ENCODE results near the gene PDCD11.
"Not testable (repeated sequence)": the region's sequence is repeated elsewhere in the genome, so short reads cannot be mapped to it uniquely, and the experiment has no call there.

PDCD11 gene, protein sequence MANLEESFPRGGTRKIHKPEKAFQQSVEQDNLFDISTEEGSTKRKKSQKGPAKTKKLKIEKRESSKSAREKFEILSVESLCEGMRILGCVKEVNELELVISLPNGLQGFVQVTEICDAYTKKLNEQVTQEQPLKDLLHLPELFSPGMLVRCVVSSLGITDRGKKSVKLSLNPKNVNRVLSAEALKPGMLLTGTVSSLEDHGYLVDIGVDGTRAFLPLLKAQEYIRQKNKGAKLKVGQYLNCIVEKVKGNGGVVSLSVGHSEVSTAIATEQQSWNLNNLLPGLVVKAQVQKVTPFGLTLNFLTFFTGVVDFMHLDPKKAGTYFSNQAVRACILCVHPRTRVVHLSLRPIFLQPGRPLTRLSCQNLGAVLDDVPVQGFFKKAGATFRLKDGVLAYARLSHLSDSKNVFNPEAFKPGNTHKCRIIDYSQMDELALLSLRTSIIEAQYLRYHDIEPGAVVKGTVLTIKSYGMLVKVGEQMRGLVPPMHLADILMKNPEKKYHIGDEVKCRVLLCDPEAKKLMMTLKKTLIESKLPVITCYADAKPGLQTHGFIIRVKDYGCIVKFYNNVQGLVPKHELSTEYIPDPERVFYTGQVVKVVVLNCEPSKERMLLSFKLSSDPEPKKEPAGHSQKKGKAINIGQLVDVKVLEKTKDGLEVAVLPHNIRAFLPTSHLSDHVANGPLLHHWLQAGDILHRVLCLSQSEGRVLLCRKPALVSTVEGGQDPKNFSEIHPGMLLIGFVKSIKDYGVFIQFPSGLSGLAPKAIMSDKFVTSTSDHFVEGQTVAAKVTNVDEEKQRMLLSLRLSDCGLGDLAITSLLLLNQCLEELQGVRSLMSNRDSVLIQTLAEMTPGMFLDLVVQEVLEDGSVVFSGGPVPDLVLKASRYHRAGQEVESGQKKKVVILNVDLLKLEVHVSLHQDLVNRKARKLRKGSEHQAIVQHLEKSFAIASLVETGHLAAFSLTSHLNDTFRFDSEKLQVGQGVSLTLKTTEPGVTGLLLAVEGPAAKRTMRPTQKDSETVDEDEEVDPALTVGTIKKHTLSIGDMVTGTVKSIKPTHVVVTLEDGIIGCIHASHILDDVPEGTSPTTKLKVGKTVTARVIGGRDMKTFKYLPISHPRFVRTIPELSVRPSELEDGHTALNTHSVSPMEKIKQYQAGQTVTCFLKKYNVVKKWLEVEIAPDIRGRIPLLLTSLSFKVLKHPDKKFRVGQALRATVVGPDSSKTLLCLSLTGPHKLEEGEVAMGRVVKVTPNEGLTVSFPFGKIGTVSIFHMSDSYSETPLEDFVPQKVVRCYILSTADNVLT (N-terminal part only)

DNA sequence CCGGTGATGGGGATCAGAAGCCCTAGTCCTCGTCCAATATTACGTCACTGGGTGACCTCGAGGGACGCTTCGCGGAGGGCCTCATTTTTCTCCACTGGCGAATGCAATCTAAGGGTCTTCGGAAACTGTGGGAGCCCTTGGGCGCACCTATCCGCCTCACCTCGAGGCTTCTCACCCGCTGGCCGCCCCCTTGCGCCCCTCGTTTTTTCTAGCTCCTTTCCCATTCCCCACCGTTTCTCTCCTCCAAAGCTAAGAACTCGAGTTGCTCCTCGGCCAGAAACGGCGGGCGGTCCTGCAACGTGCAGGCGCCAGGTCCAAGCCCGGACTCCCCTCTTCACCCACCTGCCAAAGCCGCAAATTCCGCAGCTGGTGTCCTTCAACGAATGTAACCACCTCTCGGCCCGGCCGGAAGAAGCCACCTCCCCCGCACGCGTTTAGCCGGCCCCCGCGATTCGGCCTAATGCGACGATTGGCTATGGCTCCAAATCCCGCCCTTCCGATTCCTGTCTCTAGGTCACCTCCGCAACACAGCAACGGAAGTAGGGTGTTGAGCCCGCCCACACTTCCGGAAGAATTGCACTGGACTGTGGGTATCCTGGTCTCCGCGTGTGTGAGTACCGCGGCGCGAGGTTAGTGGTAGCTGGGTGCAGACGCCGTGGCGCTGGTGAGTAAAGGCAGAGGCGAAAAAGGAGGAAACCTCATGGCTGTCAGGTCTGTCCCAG lies at the start of gene PDCD11, which contains the start of gene ATP5MK:
PDCD11 (plus strand) TSS at position 560 of the 722 bp plus-strand sequence. CDS start 1,801 bp downstream, outside the sequence.
ATP5MK (minus strand) TSS at position 409 of the 722 bp plus-strand sequence. CDS start 4,018 bp downstream, outside the sequence.
- H3K4me3 Mint-ChIP-seq = peak within 1 kb of the TSS; percentile 99
- peaks cover 96% of the 10 kb centered on the region for H3K36me3 Mint-ChIP-seq (ENCODE audit: low read depth)

DNA sequence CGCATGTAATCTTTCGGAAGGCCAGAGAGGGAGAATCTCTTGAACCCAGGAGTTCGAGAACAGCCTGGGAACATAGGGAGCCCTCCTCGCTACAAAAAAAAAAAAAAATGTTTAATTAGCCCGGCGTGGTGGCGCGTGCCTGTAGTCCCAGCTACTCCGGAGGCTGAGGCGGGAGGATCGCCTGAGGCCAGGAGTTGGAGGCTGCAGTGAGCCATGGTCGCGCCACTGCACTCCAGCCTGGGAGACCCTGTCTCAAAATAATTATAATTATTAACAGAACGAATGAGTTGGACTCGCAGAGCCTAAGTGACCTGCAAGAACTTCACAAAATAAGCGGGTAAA lies 46.3 kb upstream of the PDCD11 start:
- Mint-ChIP-seq H3K4me1 (ENCODE audit: low read depth) (peaks cover 13% of the 10 kb centered on the region), H3K27ac (peak overlapping the region; percentile 82), H3K36me3 (ENCODE audit: low read depth) (peaks cover 40% of the 10 kb centered on the region), H3K27me3 (no peaks in the 10 kb centered on the region), H3K4me3 (peak overlapping the region; percentile 92), H3K9me3 (no peaks in the 10 kb centered on the region)
- no peak for DNase-seq

More for the DNA sequence above, at the start of gene PDCD11, which contains the start of gene ATP5MK:
- H3K9me3 Mint-ChIP-seq = no peaks in the 10 kb centered on the region
- DNase-seq = peak; percentile 94
- peak within 1 kb of the TSS; percentile 96 for H3K27ac Mint-ChIP-seq
- H3K4me1 Mint-ChIP-seq (ENCODE audit: low read depth) = peaks cover 63% of the 10 kb centered on the region
- no peaks in the 10 kb centered on the region for H3K27me3 Mint-ChIP-seq

DNA sequence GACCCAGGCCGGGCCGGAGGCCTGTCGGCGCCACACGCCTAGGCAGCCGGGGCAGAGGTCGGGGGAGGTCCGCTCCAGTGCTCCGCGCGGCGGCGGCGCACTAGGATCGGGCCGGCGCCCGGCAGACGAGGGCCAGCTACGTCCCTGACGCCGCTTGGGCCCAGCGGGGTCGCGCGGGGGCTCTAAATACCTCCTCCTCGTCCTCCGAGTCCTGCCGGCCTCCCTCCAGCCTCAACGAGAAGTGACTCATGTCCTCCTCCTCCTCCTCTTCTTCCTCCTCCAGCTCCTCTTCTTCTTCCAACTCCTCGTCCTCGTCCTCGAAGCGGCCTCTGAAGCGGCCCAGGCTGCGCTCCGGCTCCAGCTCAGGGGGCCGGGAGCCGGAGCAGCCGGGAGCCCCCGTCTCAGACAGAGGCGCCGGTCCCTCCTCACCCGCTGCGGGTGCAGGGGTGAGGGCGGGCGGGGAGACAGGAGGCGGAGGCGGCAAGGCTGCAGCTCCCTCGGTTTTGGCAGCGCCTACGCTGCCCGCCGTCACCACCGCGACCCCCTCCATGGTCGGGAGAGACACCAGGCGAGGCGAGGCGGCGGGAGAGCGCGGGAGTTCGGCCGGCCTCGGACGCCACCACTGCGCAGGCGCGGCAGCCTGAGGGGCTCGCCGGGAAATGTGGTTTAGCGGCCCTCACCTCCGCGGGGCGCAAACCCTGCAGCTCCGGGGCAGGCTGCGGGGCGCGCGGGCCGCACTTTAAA lies 45.7 kb upstream of the PDCD11 start, which contains the start of gene PCGF6:
PCGF6 (minus strand) TSS at position 624 of the 744 bp plus-strand sequence; CDS start at position 550, 74 bp downstream.
- Mint-ChIP-seq H3K4me3 (peak within 1 kb of the TSS; percentile 92), H3K27ac (peak within 1 kb of the TSS; percentile 90), H3K36me3 (ENCODE audit: low read depth) (peaks cover 34% of the 10 kb centered on the region), H3K4me1 (ENCODE audit: low read depth) (peaks cover 13% of the 10 kb centered on the region), H3K9me3 (no peaks in the 10 kb centered on the region), H3K27me3 (no peaks in the 10 kb centered on the region)
- DNase-seq = peak; percentile 89

- Mint-ChIP-seq H3K9me3 (no peaks in the 10 kb centered on the region), H3K36me3 (ENCODE audit: low read depth) (peaks cover 11% of the 10 kb centered on the region), H3K27ac (no peak overlapping the region), H3K4me1 (ENCODE audit: low read depth) (peaks cover 13% of the 10 kb centered on the region), H3K4me3 (no peak overlapping the region), H3K27me3 (no peaks in the 10 kb centered on the region)
- no peak for DNase-seq
These were observed 43.1 kb upstream of the PDCD11 start for GRCh38 chr10:103353281-103353680.

DNA sequence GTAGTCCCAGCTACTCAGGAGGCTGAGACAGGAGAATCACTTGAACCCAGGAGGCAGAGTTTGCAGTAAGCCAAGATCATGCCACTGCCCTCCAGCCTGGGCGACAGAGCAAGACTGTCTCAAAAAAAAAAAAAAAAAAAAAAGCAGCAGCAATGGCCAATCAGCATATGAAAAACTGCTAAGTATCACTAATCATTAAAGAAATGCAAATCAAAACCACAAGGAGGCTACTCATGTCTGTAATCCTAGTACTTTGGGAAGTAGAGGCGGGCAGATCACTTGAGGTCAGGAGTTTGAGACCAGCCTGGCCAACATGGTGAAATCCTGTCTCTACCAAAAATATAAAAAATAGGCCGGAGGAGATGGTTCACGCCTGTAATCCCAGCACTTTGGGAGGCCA lies 41.9 kb upstream of the PDCD11 start:
- H3K27me3 Mint-ChIP-seq; H3K4me3 Mint-ChIP-seq; H3K9me3 Mint-ChIP-seq; H3K4me1 Mint-ChIP-seq (ENCODE audit: low read depth); H3K27ac Mint-ChIP-seq; DNase-seq; H3K36me3 Mint-ChIP-seq (ENCODE audit: low read depth): not testable (repeated sequence)

DNA sequence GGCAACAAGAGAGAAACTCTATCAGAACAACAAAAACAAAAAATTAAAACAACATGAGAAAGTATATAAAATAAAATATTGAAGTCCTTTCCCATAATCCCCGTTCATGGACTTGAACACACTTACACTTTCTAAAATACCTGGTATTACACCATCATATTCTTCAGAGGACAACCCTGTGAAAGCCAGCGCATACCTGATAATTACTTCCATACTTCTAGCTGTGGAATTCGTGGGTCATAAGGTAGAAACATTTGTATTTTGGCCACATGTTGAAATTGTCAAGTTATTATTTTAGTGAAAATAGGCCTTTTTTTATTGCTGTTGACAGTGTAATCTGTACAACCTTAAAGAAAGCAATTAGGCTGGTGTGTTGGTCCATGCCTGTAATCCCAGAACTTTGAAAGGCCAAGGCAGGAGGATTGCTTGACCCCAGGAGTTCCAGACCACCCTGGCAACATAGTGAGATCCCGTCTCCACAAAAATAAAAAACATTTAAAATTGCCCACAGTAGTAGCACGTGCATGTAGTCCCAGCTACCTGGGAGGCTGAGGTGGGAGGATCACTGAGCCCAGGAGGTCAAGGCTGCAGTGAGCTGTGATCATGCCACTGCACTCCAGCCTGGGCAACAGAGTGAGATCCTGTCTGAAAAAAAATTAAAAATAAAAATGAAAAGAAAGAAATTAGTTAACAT lies 40.4 kb upstream of the PDCD11 start:
- Mint-ChIP-seq H3K27ac (no peak overlapping the region), H3K9me3 (no peaks in the 10 kb centered on the region), H3K36me3 (ENCODE audit: low read depth) (no peaks in the 10 kb centered on the region), H3K27me3 (no peaks in the 10 kb centered on the region), H3K4me1 (ENCODE audit: low read depth) (peaks cover 5% of the 10 kb centered on the region), H3K4me3 (no peak overlapping the region)
- DNase-seq = no peak

DNA sequence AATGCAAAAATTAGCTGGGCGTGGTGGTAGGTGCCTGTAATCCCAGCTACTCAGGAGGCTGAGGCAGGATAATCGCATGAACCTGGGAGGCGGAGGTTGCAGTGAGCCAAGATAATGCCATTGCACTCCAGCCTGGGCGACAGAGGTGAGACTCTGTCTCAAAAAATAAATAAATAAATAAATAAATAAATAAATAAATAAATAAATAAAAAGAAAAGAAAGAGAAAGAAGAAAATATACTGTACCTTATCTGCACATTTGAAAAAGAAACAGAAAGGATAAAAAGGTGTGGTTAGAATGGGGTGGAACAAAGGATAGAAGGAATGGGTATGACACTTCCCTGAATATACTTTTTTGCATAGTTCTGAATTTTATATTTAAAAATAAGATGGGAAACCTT lies 36.9 kb upstream of the PDCD11 start:
- not testable (repeated sequence) for H3K9me3 Mint-ChIP-seq; H3K36me3 Mint-ChIP-seq (ENCODE audit: low read depth); DNase-seq; H3K27ac Mint-ChIP-seq; H3K4me3 Mint-ChIP-seq; H3K27me3 Mint-ChIP-seq; H3K4me1 Mint-ChIP-seq (ENCODE audit: low read depth)

GRCh38 chr10:103360791-103361190 lies 35.6 kb upstream of the PDCD11 start:
- not testable (repeated sequence) for H3K27me3 Mint-ChIP-seq; DNase-seq; H3K4me1 Mint-ChIP-seq (ENCODE audit: low read depth); H3K27ac Mint-ChIP-seq; H3K9me3 Mint-ChIP-seq; H3K36me3 Mint-ChIP-seq (ENCODE audit: low read depth); H3K4me3 Mint-ChIP-seq

- peaks cover 10% of the 10 kb centered on the region for H3K36me3 Mint-ChIP-seq (ENCODE audit: low read depth)
- H3K4me3 Mint-ChIP-seq = peak overlapping the region; percentile 78
- DNase-seq = peak; percentile 33
- H3K4me1 Mint-ChIP-seq (ENCODE audit: low read depth) = peaks cover 23% of the 10 kb centered on the region
- peak overlapping the region; percentile 94 for H3K27ac Mint-ChIP-seq
- no peaks in the 10 kb centered on the region for H3K27me3 Mint-ChIP-seq
- H3K9me3 Mint-ChIP-seq = no peaks in the 10 kb centered on the region
These were observed 29.0 kb upstream of the PDCD11 start for GRCh38 chr10:103367379-103367781.

DNA sequence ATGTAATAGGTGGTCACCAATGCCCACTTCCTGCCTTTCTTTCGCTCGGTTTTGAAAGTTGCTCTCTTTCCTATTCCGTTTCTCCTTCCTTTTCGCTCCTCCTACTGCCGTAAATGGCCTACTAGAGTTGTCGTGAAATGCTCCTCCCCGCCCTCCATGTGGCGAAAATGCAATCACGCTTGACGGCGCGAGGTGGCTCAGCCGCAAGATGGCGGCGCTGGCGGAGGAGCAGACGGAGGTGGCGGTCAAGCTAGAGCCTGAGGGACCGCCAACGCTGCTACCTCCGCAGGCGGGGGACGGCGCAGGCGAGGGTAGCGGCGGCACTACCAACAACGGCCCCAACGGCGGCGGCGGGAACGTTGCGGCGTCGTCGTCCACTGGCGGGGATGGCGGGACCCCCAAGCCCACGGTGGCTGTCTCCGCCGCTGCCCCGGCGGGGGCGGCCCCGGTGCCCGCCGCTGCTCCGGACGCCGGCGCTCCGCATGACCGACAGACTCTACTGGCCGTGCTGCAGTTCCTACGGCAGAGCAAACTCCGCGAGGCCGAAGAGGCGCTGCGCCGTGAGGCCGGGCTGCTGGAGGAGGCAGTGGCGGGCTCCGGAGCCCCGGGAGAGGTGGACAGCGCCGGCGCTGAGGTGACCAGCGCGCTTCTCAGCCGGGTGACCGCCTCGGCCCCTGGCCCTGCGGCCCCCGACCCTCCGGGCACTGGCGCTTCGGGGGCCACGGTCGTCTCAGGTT lies 28.5 kb upstream of the PDCD11 start, which contains the start of gene TAF5:
TAF5 (plus strand) TSS at position 195 of the 737 bp plus-strand sequence; CDS start at position 209, 14 bp downstream.
- Mint-ChIP-seq H3K36me3 (ENCODE audit: low read depth) (peaks cover 10% of the 10 kb centered on the region), H3K4me3 (peak within 1 kb of the TSS; percentile 78), H3K27ac (peak within 1 kb of the TSS; percentile 94), H3K27me3 (no peaks in the 10 kb centered on the region), H3K9me3 (no peaks in the 10 kb centered on the region), H3K4me1 (ENCODE audit: low read depth) (peaks cover 23% of the 10 kb centered on the region)
- DNase-seq = peak; percentile 89

DNA sequence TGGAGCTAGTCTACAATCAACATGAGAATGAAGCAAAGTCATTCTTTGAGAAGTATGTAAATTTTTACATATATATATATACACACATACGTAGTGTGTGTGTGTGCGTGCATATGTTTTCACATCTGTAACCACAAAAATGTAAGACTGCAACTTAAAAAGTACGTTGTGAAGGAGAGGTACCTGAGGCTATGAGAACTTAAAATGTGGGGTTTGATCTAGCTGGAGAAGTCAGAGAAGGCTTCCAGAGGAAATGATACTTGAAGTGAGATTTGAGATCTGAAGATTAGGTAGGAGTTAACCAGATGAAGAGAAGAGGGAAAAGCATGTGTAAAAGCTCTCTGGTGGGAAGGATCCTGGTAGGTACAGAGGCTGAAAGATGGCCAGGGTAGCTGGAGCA lies 22.9 kb upstream of the PDCD11 start:
- H3K36me3 Mint-ChIP-seq (ENCODE audit: low read depth) = peaks cover 55% of the 10 kb centered on the region
- DNase-seq = no peak

DNA sequence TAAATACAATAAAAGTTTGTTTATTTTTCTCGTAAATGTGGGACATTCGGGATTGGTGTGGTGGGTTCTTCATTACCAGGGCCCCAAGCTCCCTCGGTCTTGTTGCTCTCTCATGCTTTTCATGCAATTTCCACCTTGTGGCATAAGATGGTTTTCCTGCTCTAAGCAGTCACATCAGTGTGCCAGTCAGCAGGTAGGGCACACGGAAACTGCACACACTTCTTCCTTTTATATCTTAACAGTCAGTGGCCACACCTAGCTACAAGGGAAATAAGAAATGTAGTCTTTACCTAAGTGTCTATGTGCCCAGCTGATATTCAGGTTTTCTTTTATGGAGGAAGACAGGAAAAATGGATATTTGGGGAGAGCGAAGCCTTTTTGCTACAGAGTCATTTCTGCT lies 22.2 kb upstream of the PDCD11 start:
- no peaks in the 10 kb centered on the region for H3K27me3 Mint-ChIP-seq
- peaks cover 60% of the 10 kb centered on the region for H3K36me3 Mint-ChIP-seq (ENCODE audit: low read depth)
- H3K4me3 Mint-ChIP-seq = no peak overlapping the region
- H3K9me3 Mint-ChIP-seq = no peaks in the 10 kb centered on the region
- DNase-seq = no peak
- H3K4me1 Mint-ChIP-seq (ENCODE audit: low read depth) = peaks cover 21% of the 10 kb centered on the region
- no peak overlapping the region for H3K27ac Mint-ChIP-seq

More for the DNA sequence above, 22.9 kb upstream of the PDCD11 start:
- Mint-ChIP-seq H3K4me1 (ENCODE audit: low read depth) (peaks cover 25% of the 10 kb centered on the region), H3K9me3 (no peaks in the 10 kb centered on the region), H3K4me3 (no peak overlapping the region), H3K27ac (peak overlapping the region; percentile 63), H3K27me3 (no peaks in the 10 kb centered on the region)
